ENCODE data around the gene ARHGEF7.

Gene ARHGEF7

GRCh38 chr13:111139452-111139851 is 24.3 kb downstream of the ARHGEF7 start:
- no peak for DNase-seq (ENCODE audit: extremely low read depth, low read depth)
- no peak for TF ChIP-seq CTCF (IDR thresholded peaks at IDR 0.05; ENCODE audit: low read depth, low read length)

- TF ChIP-seq CTCF (IDR thresholded peaks at IDR 0.05; ENCODE audit: low read depth, low read length), result no peak
- no peak for DNase-seq (ENCODE audit: extremely low read depth, low read depth)
These were observed 24.9 kb downstream of the ARHGEF7 start for GRCh38 chr13:111139873-111140561.

GRCh38 chr13:111140562-111141105 is 25.5 kb downstream of the ARHGEF7 start:
- no peak for DNase-seq (ENCODE audit: extremely low read depth, low read depth)
- TF ChIP-seq CTCF (IDR thresholded peaks at IDR 0.05; ENCODE audit: low read depth, low read length), result no peak

GRCh38 chr13:111142472-111142871 is 27.4 kb downstream of the ARHGEF7 start:
- DNase-seq (ENCODE audit: extremely low read depth, low read depth), result no peak
- TF ChIP-seq CTCF (IDR thresholded peaks at IDR 0.05; ENCODE audit: low read depth, low read length), result no peak

GRCh38 chr13:111143865-111144540 is 28.9 kb downstream of the ARHGEF7 start:
- TF ChIP-seq CTCF (IDR thresholded peaks at IDR 0.05; ENCODE audit: low read depth, low read length), result no peak

GRCh38 chr13:111145071-111145470 is 30.0 kb downstream of the ARHGEF7 start:
- DNase-seq (ENCODE audit: extremely low read depth, low read depth), result no peak
- no peak for TF ChIP-seq CTCF (IDR thresholded peaks at IDR 0.05; ENCODE audit: low read depth, low read length)

More at GRCh38 chr13:111143865-111144540, 28.9 kb downstream of the ARHGEF7 start:
- DNase-seq (ENCODE audit: extremely low read depth, low read depth), result no peak

GRCh38 chr13:111145506-111145905 is 30.4 kb downstream of the ARHGEF7 start:
- DNase-seq (ENCODE audit: extremely low read depth, low read depth), result no peak
- no peak for TF ChIP-seq CTCF (IDR thresholded peaks at IDR 0.05; ENCODE audit: low read depth, low read length)

Measured in AG09319 (cell line).